Mucosa of descending colon (tissue), 3 donors: ENCODE data around the gene OTC. TPM values are rescaled to one million over a fixed set of nuclear protein-coding genes. Genes with fewer than 3 reads are reported as not detected.

Experiments
- ATAC-seq: fragments of 200-7000 bp; cut with Tn5 transposase; one replicate; pipeline ENCODE4 v1.9.1; 2020; ENCODE audit warnings: mild to moderate bottlenecking, moderate library complexity
- DNase-seq, 3 donors: peaks; one replicate each; pipeline ENCODE4 v3.0.0-alpha.2; 2020
- H3K36me3 ChIP-seq: fragments of 200-600 bp; one replicate; pipeline ENCODE4 v1.8.0; 2021; ENCODE audit warnings: low read depth, mild to moderate bottlenecking
- H3K4me1 ChIP-seq: fragments of 200-600 bp; one replicate; pipeline ENCODE4 v1.8.0; 2021; ENCODE audit warnings: low read depth, mild to moderate bottlenecking
- H3K4me3 ChIP-seq: fragments of 200-600 bp; one replicate; pipeline ENCODE4 v1.8.0; 2021; ENCODE audit warnings: mild to moderate bottlenecking
- H3K9me3 ChIP-seq: fragments of 200-600 bp; one replicate; pipeline ENCODE4 v1.8.0; 2021; ENCODE audit warnings: mild to moderate bottlenecking
- intact Hi-C, 2 donors: fragments of 100-400 bp; cut with DNase I in 1 of 2; cut with micrococcal nuclease in 1 of 2; formaldehyde crosslinking; loops; one replicate each; pipeline versions ENCODE4 v1.11.0 to v1.11.1; 2022; cut with DNase I, micrococcal nuclease
- total RNA-seq, 3 donors: library from RNA; stranded (reverse); fragmentation: NEBNext Ultra II Directional in 2 of 3; extraction: Animal tissue kit (Norgen Biotek cat#: 25700) in 2 of 3; gene quantifications; one replicate each; pipeline versions ENCODE4 v1.2.1 to v1.2.4, GENCODE V29; 2021 to 2023
- TF ChIP-seq, protein P1 (sequence below): fragments of 200-600 bp; IDR thresholded peaks from one replicate; pipeline ENCODE4 v1.8.0; 2022; ENCODE audit warnings: antibody characterized with exemption, mild to moderate bottlenecking
- donor health status: DM: no; HTN: no; CAD: no; lungs with moderate emphysema.
- donor health status: DM: no; HTN: no; CAD: no.
- donor health status: DM: no; HTN: yes; CAD: no.

The OTC gene
- total RNA-seq, 3 donors from 2014 or later = 1.6 to 6.3 (median 3.3) TPM

DNA sequence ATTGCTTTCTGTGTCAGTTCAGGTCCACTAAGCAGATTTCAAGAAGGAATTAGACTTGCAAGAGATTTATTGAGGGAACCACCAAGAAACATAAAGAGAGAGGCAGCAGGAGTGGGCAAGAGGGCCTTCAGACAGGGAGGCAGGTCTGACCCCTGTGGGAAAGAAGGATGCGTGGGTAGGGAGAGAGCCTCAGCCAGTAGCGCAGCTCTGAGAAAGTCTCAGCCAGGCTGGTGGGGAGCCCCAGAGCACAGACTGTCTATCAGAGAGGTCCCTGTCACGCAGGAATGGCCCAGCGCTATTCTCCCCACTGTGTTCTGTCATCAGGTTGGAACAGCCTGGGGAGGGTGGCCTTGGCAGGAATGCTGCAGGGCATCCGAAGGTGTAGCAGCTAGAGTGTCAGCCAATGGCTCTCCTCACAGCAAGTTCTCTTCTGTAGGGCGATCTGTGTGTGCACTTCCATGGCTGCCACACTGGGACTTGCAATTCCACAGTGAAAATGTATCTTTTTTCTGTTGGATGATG is 48.0 kb downstream of the OTC start:
- no peaks in the 10 kb centered on the region for H3K9me3 ChIP-seq
- H3K4me1 ChIP-seq = no peaks in the 10 kb centered on the region
- DNase-seq = no peak
- H3K36me3 ChIP-seq = no peaks in the 10 kb centered on the region
- ATAC-seq = no peak
- no peak overlapping the region for H3K4me3 ChIP-seq
- TF ChIP-seq, protein P1, sequence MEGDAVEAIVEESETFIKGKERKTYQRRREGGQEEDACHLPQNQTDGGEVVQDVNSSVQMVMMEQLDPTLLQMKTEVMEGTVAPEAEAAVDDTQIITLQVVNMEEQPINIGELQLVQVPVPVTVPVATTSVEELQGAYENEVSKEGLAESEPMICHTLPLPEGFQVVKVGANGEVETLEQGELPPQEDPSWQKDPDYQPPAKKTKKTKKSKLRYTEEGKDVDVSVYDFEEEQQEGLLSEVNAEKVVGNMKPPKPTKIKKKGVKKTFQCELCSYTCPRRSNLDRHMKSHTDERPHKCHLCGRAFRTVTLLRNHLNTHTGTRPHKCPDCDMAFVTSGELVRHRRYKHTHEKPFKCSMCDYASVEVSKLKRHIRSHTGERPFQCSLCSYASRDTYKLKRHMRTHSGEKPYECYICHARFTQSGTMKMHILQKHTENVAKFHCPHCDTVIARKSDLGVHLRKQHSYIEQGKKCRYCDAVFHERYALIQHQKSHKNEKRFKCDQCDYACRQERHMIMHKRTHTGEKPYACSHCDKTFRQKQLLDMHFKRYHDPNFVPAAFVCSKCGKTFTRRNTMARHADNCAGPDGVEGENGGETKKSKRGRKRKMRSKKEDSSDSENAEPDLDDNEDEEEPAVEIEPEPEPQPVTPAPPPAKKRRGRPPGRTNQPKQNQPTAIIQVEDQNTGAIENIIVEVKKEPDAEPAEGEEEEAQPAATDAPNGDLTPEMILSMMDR = no peak
- intact Hi-C loops = no loop called here

DNA sequence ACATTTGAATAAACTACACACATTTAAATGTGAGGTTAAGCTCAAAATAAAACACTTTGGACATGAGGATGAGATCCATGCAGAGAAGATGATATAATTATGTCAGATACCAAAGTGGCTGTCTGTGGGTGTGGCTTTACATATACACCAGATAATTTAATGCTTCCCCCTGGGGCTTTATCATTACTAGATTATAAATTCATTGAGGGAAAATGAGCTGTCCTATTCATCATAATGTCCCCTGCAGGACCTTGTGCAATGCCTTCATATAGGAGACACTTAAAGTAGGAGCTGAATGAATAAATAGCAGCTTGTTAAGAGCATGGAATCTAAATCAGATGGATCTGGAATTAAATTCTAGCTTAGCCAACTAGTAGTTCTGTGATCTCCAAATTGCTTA is 49.7 kb downstream of the OTC start:
- DNase-seq (no peak), ATAC-seq (no peak)
- intact Hi-C loops = no loop called here
- Histone ChIP-seq H3K36me3 (no peaks in the 10 kb centered on the region), H3K4me3 (no peak overlapping the region), H3K4me1 (no peaks in the 10 kb centered on the region), H3K9me3 (no peaks in the 10 kb centered on the region)
- TF ChIP-seq, protein P1 = no peak

DNA sequence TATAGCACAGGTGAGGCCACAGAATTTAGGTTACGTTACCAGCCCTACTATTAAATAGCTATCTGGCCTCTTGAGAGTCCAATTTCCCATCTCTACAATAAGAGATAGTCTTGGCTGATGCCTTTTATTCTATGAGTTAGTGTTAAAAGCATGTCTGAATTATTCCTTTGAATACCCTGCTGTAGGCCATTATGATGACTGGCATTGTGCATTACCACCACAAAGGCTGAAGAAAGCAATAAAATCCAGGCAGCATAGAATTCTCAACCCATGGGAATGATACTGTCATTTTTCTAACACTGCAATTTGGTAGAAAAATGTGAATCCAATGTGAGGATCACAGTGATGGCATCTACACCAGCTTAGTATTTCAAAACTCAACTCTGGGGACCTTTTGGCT is 51.4 kb downstream of the OTC start:
- H3K36me3 ChIP-seq = no peaks in the 10 kb centered on the region
- TF ChIP-seq, protein P1 = no peak
- H3K9me3 ChIP-seq = no peaks in the 10 kb centered on the region
- intact Hi-C loops = no loop called here
- H3K4me3 ChIP-seq = no peak overlapping the region
- no peak for ATAC-seq
- no peak for DNase-seq
- no peaks in the 10 kb centered on the region for H3K4me1 ChIP-seq

DNA sequence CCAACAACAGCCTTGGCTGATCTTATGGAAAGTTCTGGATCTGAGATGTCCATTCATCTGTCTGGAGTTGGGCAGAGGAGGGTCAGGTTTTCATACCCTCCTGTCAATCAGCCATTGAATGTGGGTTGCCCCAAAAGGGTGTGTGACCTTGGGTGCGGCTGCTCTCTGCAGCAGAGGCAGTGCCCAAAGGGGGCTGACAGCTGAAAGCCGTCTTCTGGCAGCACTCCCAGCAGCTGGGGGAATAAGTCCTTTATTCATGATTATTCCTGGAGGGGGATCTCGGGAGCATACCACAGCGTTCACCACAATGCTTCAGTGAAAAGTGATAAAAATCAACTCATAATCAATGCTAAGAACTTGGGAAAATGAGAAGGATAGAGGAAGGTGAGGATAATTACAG is 54.7 kb downstream of the OTC start:
- Histone ChIP-seq H3K4me3 (no peak overlapping the region), H3K4me1 (no peaks in the 10 kb centered on the region), H3K36me3 (no peaks in the 10 kb centered on the region), H3K9me3 (no peaks in the 10 kb centered on the region)
- intact Hi-C loops = no loop called here
- TF ChIP-seq, protein P1 = no peak
- DNase-seq = no peak
- ATAC-seq = no peak

DNA sequence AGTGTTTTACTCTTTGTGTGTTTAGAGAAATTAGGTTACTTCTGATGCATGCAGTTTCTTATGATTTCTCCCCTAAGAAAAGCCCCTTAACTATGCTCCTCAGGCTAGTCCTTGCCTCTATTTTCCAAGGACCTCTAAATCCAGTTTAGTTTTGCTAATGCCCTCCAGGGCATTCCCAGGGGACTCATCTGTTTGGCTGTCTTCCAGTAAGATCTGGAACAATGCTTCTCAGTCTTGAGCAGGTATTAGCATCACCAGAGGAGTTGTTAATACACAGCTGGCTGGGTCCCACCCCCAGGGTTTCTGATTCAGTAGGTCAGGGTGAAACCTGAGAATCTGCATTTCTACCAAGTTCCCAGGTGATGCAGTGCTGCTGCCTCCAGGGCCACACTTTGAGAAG is 56.9 kb downstream of the OTC start:
- Histone ChIP-seq H3K9me3 (no peaks in the 10 kb centered on the region), H3K4me3 (no peak overlapping the region), H3K36me3 (no peaks in the 10 kb centered on the region), H3K4me1 (no peaks in the 10 kb centered on the region)
- intact Hi-C loops = no loop called here
- TF ChIP-seq, protein P1 = no peak
- no peak for DNase-seq
- no peak for ATAC-seq

DNA sequence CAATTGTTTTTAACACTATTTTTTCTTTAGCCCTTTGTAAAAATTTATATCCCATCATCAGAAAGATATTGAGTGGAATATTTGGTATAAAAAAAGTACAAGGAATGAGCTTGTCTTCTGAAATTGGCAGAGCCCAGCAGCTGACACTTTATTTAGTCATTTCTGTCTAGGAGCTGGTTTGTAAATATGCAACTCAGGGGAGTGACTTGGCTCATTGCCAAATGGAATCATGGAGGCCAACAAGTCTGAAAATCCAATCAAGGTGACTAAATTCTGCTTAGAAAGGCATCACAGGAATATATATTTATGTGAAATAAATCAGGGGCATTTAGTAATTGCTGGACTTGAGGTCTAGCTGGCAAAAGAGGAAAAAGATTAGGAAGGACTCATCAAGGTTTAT is 74.4 kb downstream of the OTC start:
- ATAC-seq (no peak), DNase-seq (peak in 1 of 3 donors; percentile 9)
- intact Hi-C loops = no loop called here
- no peaks in the 10 kb centered on the region for H3K4me1 ChIP-seq
- no peaks in the 10 kb centered on the region for H3K36me3 ChIP-seq
- no peak overlapping the region for H3K4me3 ChIP-seq
- TF ChIP-seq, protein P1 = no peak
- H3K9me3 ChIP-seq = no peaks in the 10 kb centered on the region
